Omental fat pad (tissue), 4 donors: ENCODE measurements around the gene EIF4H. TPM values are rescaled to one million over a fixed set of nuclear protein-coding genes. Genes with fewer than 3 reads are reported as not detected.

Experiments
- ATAC-seq: fragments of 150-250 bp; one replicate; pipeline ENCODE4 v1.9.1; 2016; ENCODE audit warnings: mild to moderate bottlenecking, moderate library complexity; ENCODE audit not compliant: low FRiP score
- DNase-seq: peaks from one replicate; pipeline ENCODE4 v3.0.0-alpha.2; 2019; ENCODE audit warnings: low spot score
- CTCF ChIP-seq, 3 donors: fragments of 450-650 bp; IDR thresholded peaks; one replicate each; pipeline ENCODE4 v1.5.1; 2016 to 2017; ENCODE audit warnings: antibody characterized with exemption in 3 of 3, mild to moderate bottlenecking in 3 of 3, moderate library complexity in 2 of 3
- total RNA-seq, 4 donors: library from RNA; depleted of rRNA; stranded (reverse); fragments of >200 nt; gene quantifications; one replicate each; pipeline ENCODE4 v1.1.0, GENCODE V29; 2016

Gene EIF4H
- total RNA-seq, 4 donors from 2014 or later = 195 to 284 (median 229) TPM

DNA sequence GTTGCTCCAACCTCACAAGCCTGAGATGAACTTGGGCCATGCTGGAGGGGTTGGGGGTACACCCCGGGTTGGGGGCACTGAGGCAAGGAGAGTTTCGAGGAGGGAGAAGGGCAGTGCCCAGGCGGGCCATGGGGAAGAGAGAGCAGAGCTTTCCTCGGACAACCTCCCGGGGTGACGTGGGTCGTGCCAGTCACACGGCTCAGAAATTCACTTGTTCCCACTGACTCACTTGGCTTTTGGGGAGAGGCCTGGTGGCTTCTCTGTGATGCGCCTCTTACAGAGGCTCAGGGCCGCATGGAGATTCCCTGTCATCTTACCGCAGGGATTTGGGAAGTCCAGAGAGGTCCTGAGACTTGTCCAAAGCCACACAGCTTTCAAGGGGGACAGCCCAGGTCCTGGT, 38.5 kb downstream of the EIF4H start:
- no peak for TF ChIP-seq CTCF (IDR thresholded peaks at IDR 0.05)
- ATAC-seq (no peak), DNase-seq (no peak)

- ATAC-seq (no peak), DNase-seq (no peak)
- no peak for TF ChIP-seq CTCF (IDR thresholded peaks at IDR 0.05)
Measured at GRCh38 chr7:74214816-74215630, 40.9 kb downstream of the EIF4H start.

DNA sequence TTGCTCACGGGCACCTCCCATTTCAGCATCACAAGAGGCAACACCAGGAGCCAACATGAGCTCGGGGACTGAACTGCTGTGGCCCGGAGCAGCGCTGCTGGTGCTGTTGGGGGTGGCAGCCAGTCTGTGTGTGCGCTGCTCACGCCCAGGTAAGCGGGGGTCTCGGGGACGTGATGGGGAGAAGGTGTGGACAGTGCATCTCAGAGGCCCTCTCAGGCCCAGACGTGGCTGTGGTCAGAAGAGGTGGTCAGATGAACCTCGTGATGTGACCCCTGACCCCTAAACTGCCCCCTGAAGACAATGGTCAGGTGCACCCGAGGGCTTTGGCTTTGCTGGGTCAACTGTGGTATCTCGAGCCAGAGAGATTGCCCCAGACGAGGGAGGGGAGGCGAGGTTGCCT, 41.8 kb downstream of the EIF4H start:
- ATAC-seq (no peak), DNase-seq (no peak)
- TF ChIP-seq CTCF (IDR thresholded peaks at IDR 0.05) = no peak

- ATAC-seq (no peak), DNase-seq (no peak)
- no peak for TF ChIP-seq CTCF (IDR thresholded peaks at IDR 0.05)
Measured at GRCh38 chr7:74216361-74216761, 42.2 kb downstream of the EIF4H start.

- no peak for TF ChIP-seq CTCF (IDR thresholded peaks at IDR 0.05)
- ATAC-seq = no peak
- no peak for DNase-seq
Measured at GRCh38 chr7:74217455-74218342, 43.5 kb downstream of the EIF4H start.

DNA sequence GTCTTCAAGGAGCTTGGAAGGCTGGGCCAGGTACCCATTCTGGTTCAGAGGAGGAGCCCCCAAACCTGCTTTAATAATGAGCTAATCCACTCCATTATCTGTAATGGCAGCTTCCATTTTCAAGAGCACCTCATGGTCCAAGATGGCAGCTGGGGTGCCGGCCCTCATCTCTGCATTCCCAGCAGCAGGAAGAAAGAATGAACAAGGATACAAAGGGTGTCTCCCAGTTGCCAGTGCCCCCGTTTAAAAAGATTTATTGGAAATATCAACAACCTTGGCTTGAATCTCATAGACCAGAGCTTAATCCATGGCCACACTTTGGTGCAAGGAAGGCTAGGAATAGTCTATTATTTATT, 44.2 kb downstream of the EIF4H start:
- TF ChIP-seq CTCF (IDR thresholded peaks at IDR 0.05) = no peak
- DNase-seq (no peak), ATAC-seq (no peak)
